HG02981 (cell line): ENCODE data around the gene SLC38A7.
"Not testable (repeated sequence)": the region's sequence is repeated elsewhere in the genome, so short reads cannot be mapped to it uniquely, and the experiment has no call there.

Source experiments
- ATAC-seq: cut with Tn5 transposase; IDR thresholded peaks from one replicate; pipeline ENCODE4 v1.9.1; 2021; ENCODE audit warnings: mild to moderate bottlenecking, moderate library complexity; ENCODE audit not compliant: unreplicated experiment

The SLC38A7 gene

GRCh38 chr16:58638148-58639036 is 46.2 kb downstream of the SLC38A7 start:
- no peak for ATAC-seq

- ATAC-seq = not testable (repeated sequence)
Measured at GRCh38 chr16:58637021-58637420, 47.5 kb downstream of the SLC38A7 start.

DNA sequence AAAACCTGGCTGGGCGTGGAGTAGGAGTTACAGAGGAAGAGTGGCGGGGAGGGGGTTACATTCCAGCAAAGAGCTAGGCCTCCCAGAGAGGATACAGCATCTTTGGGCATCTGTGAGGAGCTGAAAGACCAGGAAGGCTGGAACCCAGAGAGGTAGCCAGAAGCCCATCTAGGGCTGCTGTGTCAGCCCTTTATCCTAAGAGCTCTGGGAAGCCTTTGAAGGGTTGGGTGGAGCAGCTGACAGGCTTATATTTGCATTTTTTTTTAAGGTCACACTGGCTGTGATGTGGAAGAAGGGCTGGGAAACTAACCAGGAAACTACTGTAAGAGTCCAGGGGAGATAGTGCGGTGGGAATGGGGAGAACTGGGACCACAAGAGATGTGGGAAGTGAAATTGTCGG is 48.1 kb downstream of the SLC38A7 start:
- no peak for ATAC-seq

DNA sequence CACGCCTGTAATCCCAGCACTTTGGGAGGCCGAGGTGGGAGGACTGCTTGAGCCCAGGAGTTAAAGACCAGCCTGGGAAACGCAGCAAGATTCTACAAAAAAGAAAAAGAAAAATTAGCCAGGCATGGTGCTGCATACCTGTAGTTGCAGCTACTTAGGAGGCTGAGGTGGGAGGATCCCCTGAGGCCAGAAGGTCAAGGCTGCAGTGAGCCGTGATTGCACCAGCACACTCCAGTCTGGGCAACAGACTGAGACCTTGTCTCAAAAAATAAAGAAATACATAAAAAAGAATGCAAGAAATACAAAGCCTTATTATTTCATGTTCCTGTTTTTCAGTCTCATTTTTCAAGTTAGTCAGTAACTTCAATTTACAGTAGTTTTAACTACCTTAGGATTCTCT is 49.1 kb downstream of the SLC38A7 start:
- ATAC-seq = no peak

DNA sequence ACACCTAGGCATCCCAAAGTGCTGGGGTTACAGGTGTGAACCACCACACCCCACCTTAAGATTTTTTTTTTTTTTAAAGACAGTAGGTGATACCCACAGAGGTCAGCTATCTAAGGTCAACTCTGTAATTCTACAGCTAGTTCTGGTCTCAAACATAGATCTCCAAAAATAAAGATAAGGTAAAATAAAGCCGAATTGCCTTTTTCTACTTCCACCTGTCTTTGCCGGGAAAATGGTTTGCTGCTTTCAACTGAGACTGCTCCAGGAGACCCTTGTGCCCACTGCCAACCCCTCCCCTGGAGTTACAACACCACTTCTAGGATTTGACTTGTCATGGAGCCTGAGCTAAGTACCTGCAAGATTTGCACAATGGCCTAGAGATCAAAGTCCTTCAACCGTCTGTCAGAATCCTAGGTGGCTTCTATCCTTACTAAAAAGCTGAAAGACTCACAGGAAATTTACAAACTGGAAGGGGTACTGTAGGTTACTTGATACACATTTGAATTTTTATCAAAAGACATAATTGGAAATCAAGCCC is 50.2 kb downstream of the SLC38A7 start:
- no peak for ATAC-seq

GRCh38 chr16:58629733-58630640 is 54.6 kb downstream of the SLC38A7 start, which contains the start of gene CNOT1:
CNOT1 (minus strand) TSS chr16:58629826; CDS start chr16:58599337, 30,489 bp downstream.
- peak; percentile 84 for ATAC-seq

DNA sequence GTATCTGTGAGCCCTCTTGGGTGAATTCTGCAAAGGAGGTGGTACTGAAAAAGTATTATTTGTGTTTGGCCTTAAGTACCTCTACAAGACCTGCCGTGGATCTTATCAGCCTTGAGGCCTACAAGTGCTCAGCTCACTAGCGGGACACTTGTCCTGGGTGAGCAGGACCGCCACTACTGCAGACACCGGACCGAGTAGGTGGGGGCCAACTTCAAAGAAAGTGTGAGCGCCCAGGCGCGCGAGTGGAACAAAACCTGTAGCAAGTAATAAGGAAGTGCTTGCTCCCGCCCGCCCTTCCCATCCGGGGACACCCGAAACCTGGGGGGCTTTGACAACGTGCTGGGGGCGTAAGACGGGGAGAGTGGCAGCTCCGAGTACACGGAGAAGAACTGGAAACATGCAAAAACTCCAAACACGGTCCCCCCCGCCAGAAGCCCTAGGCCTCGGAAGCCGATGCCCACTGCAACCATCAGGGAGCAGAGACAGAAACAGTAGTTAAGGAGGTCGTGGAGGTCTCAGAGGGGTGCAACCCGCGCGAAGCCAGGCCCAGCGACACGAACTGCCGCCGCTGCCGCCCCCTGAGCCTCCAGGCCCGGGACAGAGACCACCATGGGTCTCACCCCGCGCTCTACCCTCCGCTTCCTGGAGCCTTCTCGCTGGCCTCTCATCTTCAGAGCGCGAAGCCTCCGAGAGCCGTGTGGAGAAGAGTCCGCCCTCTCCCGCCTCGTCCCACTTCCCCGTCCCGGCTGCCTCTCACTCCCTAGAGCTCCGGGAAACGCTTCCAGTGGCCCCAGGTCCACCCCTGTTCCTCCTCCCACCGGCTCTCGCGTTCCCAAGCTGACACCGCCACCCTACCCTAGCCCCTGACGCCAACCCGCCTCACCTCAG is 55.5 kb downstream of the SLC38A7 start:
- ATAC-seq = peak; percentile 2

DNA sequence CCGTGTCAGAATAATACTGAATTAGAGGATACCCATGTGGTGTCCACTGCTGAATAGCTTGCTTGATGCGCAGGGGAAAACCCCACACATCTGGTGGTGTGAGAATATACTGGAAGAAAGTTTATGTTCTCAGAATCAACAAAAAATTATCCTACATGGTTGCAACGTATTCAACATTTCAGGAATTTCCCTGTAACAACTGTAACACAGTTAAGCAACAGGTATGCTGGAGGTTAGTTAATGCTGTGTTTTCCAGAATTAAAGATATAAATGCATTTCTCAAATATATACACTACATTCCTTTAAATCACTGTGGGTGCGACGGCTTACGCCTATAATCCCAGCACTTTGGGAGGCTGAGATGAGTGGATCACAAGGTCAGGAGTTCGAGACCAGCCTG is 60.4 kb downstream of the SLC38A7 start:
- ATAC-seq = no peak

DNA sequence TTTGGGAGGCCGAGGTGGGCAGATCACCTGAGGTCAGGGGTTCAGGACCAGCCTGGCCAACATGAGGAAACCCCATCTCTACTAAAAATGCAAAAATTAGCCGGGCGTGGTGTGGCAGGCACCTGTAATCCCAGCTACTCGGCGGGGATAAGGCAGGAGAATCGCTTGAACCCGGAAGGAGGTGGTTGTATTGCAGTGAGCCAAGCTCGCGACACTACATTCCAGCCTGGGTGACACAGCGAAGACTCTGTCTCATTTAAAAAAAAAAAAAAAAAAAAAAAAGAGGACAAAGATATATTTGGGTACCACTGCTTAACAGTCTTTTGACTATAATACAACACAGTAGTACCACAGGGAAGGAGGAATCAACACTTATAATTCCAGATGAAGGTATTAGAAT is 64.2 kb downstream of the SLC38A7 start:
- no peak for ATAC-seq

- no peak for ATAC-seq
Measured at GRCh38 chr16:58615280-58615679, 69.3 kb downstream of the SLC38A7 start.
